ENCODE measurements around the gene PIK3IP1.

PIK3IP1 gene

DNA sequence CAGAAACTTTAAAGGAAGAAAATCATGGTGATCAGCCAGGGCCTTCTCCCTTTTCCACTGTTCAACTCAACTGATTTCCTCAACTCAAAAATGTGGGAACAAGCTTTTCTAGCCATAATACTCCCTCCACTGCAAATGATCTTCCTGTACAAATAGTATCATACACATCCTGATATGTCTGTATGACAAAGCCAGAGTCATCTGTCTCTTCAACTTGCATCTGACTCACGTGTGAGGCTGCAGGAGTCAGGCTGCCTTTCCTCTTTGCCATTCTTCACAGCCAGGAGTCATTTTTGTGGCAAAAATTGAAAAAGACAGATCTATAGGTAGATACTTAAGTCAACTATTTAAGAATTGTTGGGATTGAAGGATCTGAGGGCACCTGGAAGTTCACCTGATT is 40.6 kb upstream of the PIK3IP1 start:
- TF ChIP-seq TAF1 (IDR thresholded peaks at IDR 0.05; ENCODE audit: borderline replicate concordance, insufficient read depth, low read length) (no peak), FOXP2 (optimal IDR thresholded peaks at IDR 0.05; ENCODE audit: borderline replicate concordance, extremely low read depth, extremely low read length, insufficient read depth) (no peak), SIN3A (IDR thresholded peaks at IDR 0.05; ENCODE audit: borderline replicate concordance, insufficient read depth, low read length) (no peak), POLR2AphosphoS5 (IDR thresholded peaks at IDR 0.05; ENCODE audit: low read depth, low read length) (no peak)
- TF ChIP-seq, protein P1, sequence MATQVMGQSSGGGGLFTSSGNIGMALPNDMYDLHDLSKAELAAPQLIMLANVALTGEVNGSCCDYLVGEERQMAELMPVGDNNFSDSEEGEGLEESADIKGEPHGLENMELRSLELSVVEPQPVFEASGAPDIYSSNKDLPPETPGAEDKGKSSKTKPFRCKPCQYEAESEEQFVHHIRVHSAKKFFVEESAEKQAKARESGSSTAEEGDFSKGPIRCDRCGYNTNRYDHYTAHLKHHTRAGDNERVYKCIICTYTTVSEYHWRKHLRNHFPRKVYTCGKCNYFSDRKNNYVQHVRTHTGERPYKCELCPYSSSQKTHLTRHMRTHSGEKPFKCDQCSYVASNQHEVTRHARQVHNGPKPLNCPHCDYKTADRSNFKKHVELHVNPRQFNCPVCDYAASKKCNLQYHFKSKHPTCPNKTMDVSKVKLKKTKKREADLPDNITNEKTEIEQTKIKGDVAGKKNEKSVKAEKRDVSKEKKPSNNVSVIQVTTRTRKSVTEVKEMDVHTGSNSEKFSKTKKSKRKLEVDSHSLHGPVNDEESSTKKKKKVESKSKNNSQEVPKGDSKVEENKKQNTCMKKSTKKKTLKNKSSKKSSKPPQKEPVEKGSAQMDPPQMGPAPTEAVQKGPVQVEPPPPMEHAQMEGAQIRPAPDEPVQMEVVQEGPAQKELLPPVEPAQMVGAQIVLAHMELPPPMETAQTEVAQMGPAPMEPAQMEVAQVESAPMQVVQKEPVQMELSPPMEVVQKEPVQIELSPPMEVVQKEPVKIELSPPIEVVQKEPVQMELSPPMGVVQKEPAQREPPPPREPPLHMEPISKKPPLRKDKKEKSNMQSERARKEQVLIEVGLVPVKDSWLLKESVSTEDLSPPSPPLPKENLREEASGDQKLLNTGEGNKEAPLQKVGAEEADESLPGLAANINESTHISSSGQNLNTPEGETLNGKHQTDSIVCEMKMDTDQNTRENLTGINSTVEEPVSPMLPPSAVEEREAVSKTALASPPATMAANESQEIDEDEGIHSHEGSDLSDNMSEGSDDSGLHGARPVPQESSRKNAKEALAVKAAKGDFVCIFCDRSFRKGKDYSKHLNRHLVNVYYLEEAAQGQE (IDR thresholded peaks at IDR 0.05; ENCODE audit: insufficient read depth in 1 of 2, low read depth in 2 of 2, low read length in 2 of 2): no peak

DNA sequence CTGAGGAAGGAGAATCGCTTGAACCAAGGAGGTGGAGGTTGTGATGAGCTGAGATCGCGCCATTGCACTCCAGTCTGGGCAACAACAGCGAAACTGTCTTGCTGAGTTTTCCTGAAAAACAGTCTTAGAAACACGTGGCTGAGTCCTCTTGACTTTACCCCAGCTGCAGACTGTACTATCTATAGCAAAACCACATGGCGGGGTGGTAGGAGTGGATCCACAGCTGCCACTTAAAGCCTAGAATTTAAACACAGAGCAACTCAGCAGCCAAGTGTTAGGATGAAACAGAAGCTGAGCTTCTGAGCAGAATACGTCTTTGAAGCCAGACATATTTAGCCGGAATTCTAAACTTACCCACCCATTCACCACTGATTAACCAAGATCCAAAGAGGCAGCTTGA is 39.7 kb upstream of the PIK3IP1 start:
- TF ChIP-seq, protein P1 (IDR thresholded peaks at IDR 0.05; ENCODE audit: insufficient read depth in 1 of 2, low read depth in 2 of 2, low read length in 2 of 2): no peak

DNA sequence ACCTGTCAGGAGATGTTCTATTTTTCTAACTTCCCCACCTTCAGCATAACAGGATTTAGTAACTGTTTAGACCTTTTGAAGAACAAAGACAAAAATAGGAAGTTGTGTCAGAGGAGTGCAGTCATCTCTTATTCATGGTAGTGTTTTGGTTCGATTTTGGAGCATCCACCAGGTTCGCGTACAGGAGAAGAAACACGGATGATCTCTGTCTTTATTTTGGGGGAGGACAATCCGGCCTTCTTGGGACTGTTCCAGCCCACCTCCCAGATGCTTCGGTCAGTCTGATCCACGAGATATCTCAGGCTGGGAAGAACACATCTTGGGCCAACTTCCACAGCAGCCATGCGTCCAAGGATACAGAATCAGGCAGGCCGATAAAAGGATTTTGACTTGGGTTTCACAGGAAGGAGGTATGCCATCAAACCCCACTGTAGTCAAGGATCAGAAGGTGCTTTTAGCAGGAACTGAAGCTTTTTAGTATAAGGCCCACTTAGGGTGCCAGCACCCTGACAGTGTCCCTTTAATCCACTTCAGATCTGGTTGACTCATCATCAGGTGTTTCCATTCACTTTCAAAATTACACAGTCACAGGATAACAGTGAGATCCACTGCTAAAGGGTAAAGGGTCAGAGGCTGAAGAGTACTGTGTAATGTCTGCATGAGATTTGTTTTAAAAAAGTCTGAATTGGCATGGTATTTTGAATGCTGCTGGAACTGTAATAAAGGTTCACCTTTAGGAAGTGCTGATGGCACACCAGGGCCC is 37.3 kb upstream of the PIK3IP1 start:
- TF ChIP-seq FOXP2 (optimal IDR thresholded peaks at IDR 0.05; ENCODE audit: borderline replicate concordance, extremely low read depth, extremely low read length, insufficient read depth) (no peak), POLR2AphosphoS5 (IDR thresholded peaks at IDR 0.05; ENCODE audit: low read depth, low read length) (no peak), TAF1 (IDR thresholded peaks at IDR 0.05; ENCODE audit: borderline replicate concordance, insufficient read depth, low read length) (no peak), SIN3A (IDR thresholded peaks at IDR 0.05; ENCODE audit: borderline replicate concordance, insufficient read depth, low read length) (no peak)
- TF ChIP-seq, protein P1 (IDR thresholded peaks at IDR 0.05; ENCODE audit: insufficient read depth in 1 of 2, low read depth in 2 of 2, low read length in 2 of 2): no peak

DNA sequence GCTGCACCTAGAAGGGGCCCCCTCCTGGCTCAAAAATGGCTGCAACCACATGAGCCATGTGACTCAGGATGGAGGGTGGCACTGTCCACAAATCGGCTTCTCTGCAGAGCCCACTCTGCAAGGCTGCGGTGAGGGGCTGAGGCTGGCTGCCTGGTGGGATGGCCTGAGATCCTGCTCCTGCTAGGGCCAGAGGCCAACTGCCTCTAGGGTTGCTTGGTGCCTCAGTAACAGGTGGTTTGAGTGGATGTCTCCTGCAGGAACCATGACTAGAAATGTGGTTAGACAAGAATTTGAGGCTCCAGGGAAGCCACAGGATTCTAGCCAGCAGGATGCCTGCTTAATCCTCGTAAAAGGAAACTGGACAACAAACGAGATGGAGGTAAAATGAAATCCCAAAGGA is 36.7 kb upstream of the PIK3IP1 start:
- no peak for TF ChIP-seq SIN3A (IDR thresholded peaks at IDR 0.05; ENCODE audit: borderline replicate concordance, insufficient read depth, low read length)
- TF ChIP-seq, protein P1 (IDR thresholded peaks at IDR 0.05; ENCODE audit: insufficient read depth in 1 of 2, low read depth in 2 of 2, low read length in 2 of 2): no peak
- TF ChIP-seq TAF1 (IDR thresholded peaks at IDR 0.05; ENCODE audit: borderline replicate concordance, insufficient read depth, low read length): no peak
- no peak for TF ChIP-seq FOXP2 (optimal IDR thresholded peaks at IDR 0.05; ENCODE audit: borderline replicate concordance, extremely low read depth, extremely low read length, insufficient read depth)
- no peak for TF ChIP-seq POLR2AphosphoS5 (IDR thresholded peaks at IDR 0.05; ENCODE audit: low read depth, low read length)

DNA sequence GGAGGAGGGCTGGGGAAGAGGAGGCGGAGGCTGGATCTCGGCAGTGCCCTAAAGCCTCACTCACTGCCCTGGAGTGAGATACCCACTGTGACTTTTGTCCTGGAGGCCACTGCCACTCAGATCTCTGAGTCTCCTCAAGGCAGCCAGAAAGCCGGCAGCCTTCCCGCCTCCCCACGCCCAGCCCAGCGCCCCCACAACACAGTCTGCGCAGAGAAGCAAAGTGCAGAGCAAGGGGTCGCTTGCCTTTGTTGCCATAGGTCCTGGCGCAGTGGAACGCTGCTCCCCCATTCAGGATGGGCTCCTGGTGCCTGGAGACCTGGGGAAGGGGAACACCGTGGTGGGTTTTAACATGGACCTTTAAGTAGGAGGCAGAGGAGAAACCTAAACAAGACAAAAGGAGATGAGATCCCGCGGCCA is 36.3 kb upstream of the PIK3IP1 start:
- TF ChIP-seq FOXP2 (optimal IDR thresholded peaks at IDR 0.05; ENCODE audit: borderline replicate concordance, extremely low read depth, extremely low read length, insufficient read depth): no peak
- no peak for TF ChIP-seq TAF1 (IDR thresholded peaks at IDR 0.05; ENCODE audit: borderline replicate concordance, insufficient read depth, low read length)
- TF ChIP-seq SIN3A (IDR thresholded peaks at IDR 0.05; ENCODE audit: borderline replicate concordance, insufficient read depth, low read length): no peak
- TF ChIP-seq, protein P1 (IDR thresholded peaks at IDR 0.05; ENCODE audit: insufficient read depth in 1 of 2, low read depth in 2 of 2, low read length in 2 of 2): no peak
- no peak for TF ChIP-seq POLR2AphosphoS5 (IDR thresholded peaks at IDR 0.05; ENCODE audit: low read depth, low read length)
